ENCODE measurements around the gene ANKRD53.
"Not testable (repeated sequence)": the region's sequence is repeated elsewhere in the genome, so short reads cannot be mapped to it uniquely, and the experiment has no call there.

Gene ANKRD53

GRCh38 chr2:70992945-70993853 is 14.8 kb downstream of the ANKRD53 start:
- DNase-seq: no peak

GRCh38 chr2:70994009-70994698 is 15.7 kb downstream of the ANKRD53 start:
- peak; percentile 74 to 85 (median 74) for DNase-seq

DNA sequence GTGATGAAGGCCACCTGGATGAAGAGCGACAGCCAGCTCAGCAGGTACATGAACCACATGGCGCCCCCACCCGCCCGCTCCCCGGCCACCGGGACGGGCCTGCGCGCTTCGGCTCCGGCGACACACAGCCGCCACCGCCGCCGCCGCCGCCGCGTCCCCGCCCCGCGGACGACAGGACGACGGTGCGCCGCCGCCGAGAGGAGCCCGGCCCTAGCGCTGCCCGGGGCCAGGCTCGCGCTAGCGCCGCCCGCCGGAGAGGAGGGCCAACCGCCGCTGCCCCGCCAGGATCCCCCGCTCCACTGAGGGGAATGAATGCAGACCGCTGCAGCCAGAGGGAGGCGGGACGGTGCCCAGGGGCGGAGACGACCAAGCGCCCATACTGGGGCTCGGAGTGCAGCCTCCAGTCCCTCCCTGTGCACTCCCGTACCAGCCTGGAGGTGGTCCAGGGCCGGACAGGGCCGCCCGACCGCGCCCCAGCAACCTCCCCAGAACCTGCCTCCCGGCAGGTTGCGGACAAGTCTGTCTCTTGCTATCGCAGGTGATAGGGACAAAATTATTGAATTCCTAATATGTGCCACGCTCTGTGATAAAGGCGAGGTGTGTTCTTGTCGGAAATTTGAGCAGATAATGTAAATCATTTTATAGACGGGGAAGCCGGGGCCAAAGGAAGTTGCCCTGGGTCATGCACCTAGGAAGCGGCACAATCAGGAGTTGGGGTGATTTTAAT is 16.4 kb downstream of the ANKRD53 start, which contains the start of gene TEX261:
TSS of gene TEX261 (minus strand) at position 175 of the 727 bp plus-strand sequence. CDS start at position 59, 116 bp downstream.
- DNase-seq: peak; percentile 91 to 97 (median 95)

DNA sequence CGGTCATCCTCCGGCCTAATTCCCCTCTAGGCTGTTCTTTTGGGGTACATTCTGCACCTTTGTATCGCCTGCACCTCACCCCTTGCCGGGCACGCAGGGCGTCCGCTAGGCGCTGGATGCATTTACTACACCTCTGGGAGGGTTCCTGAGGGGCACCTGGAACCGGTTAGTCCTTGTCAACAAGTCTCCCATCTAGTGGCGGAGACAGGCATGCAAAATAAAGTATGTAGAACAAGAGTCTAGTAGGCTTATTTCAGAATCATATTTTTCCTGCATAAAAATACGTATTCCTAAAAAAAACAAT is 16.9 kb downstream of the ANKRD53 start:
- DNase-seq: peak in 2 of 3 donors; percentile 18 to 37

DNA sequence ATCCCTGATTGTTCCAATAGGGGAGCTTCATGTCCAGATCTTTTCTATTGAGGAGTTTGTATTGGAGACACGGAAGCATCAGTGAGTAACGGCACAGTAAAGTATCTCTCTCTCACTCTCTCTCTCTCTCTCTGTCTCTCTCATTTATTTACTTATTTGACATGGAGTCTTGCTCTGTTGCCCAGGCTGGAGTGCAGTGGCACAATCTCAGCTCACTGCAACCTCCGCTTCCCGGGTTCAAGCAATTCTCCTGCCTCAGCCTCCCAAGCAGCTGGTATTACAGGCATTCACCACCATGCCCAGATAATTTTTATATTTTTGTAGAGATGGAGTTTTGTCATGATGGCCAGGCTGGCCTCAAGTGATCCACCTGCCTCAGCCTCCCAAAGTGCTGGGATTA is 20.5 kb downstream of the ANKRD53 start:
- not testable (repeated sequence) for DNase-seq

DNA sequence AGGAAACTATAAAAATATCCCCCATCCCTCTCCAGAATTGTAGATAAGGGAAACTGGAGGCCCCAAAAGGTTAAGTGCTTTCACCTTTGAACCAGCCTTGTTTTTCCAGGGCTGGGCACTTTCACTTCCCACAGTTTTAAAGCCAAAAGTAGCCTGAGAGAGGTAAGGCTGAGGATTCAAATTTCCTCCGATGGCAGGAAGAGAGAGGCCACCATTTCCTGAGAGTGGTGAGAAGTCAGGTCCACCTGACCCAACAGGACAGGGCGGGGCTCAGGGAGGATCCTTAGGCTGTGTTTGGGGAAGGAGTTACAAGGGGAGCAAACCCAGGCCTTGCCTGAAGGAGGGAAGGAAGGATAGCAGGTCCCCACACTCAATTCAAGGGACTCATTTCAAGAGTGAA is 20.9 kb downstream of the ANKRD53 start:
- no peak for DNase-seq

- DNase-seq: not testable (repeated sequence)
Measured at GRCh38 chr2:70999931-71000330, 21.5 kb downstream of the ANKRD53 start.

DNA sequence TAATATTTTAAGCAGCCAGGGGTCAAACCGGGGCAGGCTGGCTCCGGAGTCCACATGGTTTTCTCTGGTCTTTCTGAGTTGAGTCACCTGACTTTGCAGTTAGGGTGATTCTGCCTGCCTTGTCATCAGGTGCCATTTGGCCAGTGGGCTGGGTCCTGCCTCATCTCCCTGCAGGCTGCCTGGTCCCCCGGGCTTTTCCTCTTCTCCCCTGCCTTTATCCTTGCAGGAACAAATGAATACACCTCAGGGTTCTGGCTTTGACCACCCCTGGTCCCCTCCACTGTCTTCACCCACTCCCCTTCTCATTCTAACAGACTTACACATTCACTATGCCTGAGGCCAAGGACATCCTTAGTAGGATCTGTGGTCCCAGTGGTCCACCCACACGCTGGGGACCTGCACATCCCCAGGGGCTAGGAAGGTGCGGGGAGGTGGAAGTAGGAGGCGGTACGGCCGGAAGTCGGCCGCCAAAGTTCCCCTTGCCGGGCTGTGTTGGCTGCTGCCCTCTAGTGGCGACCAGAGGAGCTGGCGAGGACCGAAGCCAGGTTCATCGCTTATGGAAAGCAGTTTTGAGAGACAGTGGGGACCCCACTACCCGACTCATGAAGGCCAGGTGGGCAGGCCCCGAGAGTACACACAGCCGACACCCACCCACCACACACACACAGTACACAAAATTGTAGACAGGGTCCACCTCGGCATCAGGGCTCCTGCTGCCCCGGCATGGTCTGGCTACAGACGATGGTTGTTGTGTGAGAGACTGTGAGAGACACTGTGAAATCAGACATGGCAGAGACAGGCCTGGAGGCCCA is 22.6 kb downstream of the ANKRD53 start:
- DNase-seq: peak; percentile 75 to 85 (median 85)

- DNase-seq: no peak
Measured at GRCh38 chr2:71001592-71001927, 23.1 kb downstream of the ANKRD53 start.

DNA sequence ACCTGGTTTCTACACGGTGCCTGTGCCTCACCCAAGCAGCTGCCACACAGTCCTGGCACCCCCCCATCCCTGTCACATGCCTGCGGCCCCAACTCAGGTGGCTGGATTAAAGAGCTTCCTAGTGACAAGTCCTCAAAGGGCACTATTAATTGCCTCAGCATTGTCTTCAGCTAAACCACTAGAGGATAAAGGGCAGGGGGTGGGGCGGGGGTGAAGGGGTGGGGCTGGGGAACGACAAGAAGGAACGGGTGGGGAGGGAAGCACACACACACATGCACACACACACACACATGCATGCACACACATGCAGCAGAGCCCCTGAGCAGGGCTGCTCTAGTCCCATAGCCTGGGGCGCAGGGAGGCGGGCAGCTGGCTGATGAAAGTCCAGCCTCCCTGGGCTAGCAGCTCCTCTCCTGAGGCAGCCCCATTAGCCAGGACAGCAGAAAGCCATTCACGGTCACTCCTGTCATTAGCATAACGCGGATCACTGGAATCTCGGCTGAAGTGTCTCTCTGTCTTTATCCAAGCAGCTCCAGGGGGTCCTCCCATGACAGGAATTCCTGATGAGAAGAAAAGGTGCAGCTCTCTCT is 23.6 kb downstream of the ANKRD53 start:
- no peak for DNase-seq

- no peak for DNase-seq
Measured at GRCh38 chr2:71003396-71003795, 25.0 kb downstream of the ANKRD53 start.

- no peak for DNase-seq
Measured at GRCh38 chr2:71003966-71004755, 25.7 kb downstream of the ANKRD53 start.

DNA sequence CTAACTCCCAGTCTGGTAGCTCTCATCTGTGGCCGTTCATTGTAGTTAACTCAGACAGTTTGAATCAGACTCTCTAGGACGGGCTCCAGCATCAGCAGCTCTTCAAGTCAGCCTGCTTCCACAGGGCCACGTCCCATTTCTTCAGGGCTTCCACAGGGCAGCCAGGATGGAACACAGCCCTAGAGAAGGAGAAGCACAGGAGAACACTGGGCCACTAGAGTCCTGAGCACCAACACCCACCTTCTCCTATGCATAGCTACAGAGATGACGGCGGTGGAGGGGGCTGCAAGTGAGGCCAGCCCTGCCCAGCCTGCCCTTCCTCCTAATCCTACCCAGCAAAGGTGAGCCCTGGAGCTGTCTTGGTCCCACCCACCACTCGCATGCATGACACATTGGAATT is 26.4 kb downstream of the ANKRD53 start:
- DNase-seq: no peak

GRCh38 chr2:71005271-71006202 is 27.1 kb downstream of the ANKRD53 start:
- DNase-seq: no peak

DNA sequence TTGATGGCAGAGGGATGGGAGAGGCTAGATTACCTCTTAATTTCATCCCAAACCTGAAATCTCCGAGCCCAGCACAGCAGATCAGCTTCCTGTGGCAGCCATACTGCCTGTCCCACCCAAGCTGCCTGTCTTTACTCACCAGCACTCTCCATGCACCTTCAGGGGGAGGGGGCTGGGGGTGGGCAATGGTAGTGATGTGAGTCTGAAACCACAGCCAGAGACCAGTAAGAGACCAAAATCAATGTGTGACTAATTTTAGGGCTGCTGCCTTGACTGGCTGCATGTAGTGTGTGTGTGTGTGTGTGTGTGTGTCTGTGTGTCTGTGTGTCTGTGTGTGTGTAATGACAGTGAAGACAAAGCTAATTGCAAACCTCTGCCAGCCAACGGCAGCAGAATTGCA is 27.9 kb downstream of the ANKRD53 start:
- no peak for DNase-seq

GRCh38 chr2:71006955-71007799 is 28.7 kb downstream of the ANKRD53 start:
- DNase-seq: no peak

DNA sequence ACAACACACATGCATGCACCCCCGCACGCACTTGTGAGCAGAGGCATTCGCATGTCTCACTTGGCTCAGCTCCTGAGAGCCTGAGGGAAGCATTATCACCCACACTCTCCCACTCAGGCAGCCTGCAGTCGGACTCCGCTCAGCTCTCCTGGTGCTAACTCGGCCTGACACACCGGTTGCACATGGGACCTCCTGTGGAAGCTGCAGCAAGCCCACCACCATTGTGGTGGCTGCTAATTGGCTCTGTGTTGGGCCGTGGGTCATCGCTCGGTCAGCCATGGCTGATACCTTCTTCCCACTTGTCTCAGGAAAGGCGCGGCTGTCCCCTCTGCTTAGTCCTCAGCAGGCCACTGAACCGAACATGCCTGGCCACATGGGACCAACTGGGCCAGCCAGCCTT is 29.9 kb downstream of the ANKRD53 start:
- no peak for DNase-seq

DNA sequence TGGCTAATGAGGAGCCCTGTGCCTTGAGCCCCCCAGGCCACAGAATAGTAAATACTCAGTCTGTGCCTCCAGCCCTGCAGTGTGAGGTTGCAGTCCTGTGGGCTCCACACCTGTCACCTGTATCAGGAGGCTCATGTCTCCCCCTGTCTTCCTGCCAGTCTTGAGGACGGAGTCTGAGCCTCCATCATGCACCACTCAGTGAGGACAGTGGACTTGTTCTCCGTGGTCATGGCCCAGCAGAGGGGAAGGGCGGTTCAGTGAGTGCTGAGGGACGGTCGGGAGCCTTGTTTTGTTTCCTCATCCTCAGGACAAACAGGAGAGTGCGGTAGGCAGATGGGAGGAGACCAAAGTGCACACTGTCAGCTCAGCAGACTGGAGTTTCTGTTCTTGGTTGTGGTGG is 33.4 kb downstream of the ANKRD53 start:
- not testable (repeated sequence) for DNase-seq

DNA sequence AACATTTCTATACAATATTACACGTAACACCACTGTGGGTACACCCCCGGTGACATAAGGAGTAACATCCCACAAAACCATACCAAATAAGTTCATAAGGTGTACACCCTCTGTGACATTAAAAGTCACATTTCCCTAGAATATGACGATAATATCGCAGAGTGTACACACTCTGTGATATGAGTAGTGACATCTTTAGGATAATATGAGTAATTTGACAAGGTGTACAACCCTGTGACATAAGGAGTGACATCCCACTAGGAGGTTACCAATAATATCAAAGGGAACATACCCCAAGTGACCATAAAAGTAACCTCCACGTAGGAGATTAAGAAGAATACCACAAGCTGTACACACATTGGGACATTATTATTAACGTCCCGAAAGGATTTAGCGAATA is 40.2 kb downstream of the ANKRD53 start:
- DNase-seq: no peak

All from suppressor macrophage treated with lipopolysaccharide for 1 hour (primary cell).